ENCODE measurements around the gene GRK4.
A peak's percentile ranks its signal among the peaks of the same experiment; 100 is the strongest.

GRK4 gene

DNA sequence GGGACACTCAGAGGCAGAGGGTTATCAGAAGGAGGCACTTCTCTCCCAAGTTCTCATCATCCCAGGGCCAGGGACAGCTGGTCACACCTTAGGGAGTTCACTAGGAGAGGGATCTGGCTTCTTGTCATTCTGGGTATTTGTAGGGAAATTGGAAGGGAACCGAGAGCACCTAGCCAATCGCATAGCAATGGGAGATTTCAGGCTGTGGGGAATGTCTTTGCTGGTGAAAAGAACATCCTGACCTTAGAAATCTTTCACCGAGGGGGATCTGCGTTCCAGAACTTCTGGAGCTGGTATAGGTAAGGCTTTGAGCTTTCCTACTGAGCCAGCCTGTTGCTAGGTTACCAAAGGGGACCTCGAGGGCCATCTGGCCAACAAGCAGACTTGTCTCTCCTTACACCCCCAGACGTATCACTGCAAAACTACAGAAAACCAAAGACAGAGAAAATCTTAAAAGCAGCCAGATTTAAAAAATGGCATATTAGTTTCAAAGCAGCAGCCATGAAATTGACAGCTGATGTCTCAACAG is 104.2 kb downstream of the GRK4 start:
- no peak for DNase-seq (ENCODE audit: extremely low read depth in 1 of 2, low read depth in 1 of 2)

DNA sequence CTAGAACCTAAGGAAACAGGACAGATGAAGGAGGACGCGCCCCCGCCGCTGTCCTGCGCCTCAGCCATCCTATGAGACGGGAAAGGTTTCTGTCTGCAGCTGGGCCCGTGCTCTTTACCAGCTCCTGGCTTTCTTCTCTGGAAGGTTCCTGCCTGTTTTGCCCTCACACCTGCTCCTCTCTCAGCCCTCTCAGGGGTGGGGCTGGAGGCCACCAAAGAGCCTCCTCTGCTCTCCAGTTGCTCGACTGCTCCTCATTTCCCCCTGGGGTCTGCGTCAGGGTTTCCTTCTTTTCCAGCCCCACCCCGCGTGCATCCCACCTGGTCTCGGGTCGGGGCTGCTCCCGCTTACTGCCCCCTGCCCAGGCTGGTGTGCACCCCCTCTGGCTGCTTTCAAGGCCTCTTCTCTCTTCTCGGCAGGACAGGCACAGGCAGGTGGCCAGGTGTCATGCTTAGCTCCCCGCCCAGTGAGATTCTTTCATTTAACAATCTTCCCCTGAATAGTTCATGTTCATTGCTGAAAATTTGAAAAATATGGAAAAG is 106.4 kb downstream of the GRK4 start:
- no peak for DNase-seq (ENCODE audit: extremely low read depth in 1 of 2, low read depth in 1 of 2)

DNA sequence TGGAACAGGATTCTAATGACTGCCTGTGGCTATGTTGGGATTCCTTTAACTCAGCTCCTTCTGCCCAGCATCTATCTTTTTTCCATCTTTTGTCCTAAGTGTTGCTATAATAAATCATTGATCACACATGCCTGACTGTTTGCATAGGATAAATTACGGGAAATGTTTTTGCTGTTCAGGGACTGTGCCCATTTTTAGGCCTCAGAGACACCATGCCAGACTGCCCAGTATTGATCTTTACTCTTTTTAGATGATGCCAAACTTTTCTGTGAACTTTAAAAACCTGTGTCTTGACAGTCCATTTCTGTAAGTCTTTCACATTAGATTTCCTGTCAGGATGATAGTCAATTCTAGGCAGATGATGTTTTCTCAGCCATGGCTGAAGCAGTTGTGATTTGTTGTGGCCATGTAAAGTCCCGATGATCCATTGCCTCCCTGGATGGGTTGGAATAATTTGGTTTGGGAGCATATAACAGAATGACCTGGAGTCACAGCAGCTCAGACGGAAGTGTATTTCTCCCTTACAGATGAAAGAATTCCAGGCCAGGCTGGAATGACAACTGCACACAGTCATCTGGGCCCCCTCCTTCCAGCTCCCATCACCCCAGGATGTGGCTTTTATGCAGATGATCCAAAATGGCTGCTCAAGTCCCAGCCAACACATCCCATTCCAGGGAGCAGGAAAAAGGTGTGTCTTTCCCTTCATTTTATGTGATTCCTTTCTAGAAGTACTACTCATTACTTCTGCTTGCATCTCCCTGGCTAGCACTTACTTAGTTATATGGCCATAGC is 107.5 kb downstream of the GRK4 start:
- no peak for DNase-seq (ENCODE audit: extremely low read depth in 1 of 2, low read depth in 1 of 2)

DNA sequence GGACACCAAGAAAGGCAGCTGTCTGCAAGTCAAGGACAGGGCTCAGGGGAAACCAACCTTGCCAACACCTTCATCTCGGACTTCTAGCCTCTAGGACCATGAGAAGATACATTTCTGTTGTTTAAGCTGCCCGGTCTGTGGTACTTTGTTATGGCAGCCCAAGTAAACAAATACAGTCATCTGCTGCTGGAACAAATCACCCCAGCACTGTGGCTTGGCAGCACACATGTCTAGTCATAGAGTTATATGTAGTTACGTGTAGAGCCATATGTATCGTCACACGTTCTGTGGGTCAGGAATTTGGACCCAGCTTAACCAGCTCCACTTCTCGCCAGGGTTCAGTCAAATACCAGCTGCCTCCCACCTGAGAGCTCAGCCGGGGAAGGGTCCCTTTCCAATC is 108.4 kb downstream of the GRK4 start:
- DNase-seq (ENCODE audit: extremely low read depth in 1 of 2, low read depth in 1 of 2): no peak

DNA sequence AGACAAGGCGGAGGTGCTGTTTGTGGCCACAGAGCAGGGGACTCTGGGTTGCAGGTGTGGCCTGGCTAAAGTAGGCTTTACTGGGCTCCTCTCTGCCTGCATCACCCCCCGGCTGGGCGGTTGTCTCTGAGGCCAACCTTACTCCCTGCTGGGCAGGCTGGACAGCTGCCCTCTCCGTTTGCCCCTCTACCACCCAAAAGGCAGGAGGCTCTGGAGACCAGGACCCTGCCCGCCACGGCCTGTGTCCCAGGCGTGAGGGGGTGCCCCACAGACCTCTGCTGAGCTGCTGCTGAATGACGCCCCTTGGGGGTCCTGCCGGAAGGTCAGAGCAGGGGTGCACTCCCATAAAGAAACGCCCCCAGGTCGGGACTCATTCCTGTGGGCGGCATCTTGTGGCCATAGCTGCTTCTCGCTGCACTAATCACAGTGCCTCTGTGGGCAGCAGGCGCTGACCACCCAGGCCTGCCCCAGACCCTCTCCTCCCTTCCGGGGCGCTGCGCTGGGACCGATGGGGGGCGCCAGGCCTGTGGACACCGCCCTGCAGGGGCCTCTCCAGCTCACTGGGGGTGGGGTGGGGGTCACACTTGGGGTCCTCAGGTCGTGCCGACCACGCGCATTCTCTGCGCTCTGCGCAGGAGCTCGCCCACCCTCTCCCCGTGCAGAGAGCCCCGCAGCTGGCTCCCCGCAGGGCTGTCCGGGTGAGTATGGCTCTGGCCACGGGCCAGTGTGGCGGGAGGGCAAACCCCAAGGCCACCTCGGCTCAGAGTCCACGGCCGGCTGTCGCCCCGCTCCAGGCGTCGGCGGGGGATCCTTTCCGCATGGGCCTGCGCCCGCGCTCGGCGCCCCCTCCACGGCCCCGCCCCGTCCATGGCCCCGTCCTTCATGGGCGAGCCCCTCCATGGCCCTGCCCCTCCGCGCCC is 110.0 kb downstream of the GRK4 start:
- no peak for DNase-seq (ENCODE audit: extremely low read depth in 1 of 2, low read depth in 1 of 2)

DNA sequence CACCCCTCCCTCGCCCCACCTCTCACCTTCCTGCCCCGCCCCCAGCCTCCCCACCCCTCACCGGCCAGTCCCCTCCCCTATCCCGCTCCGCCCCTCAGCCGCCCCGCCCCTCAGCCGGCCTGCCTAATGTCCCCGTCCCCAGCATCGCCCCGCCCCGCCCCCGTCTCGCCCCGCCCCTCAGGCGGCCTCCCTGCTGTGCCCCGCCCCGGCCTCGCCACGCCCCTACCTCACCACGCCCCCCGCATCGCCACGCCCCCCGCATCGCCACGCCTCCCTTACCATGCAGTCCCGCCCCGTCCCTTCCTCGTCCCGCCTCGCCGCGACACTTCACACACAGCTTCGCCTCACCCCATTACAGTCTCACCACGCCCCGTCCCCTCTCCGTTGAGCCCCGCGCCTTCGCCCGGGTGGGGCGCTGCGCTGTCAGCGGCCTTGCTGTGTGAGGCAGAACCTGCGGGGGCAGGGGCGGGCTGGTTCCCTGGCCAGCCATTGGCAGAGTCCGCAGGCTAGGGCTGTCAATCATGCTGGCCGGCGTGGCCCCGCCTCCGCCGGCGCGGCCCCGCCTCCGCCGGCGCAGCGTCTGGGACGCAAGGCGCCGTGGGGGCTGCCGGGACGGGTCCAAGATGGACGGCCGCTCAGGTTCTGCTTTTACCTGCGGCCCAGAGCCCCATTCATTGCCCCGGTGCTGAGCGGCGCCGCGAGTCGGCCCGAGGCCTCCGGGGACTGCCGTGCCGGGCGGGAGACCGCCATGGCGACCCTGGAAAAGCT is 110.9 kb downstream of the GRK4 start, which contains the start of the genes HTT and HTT-AS:
TSS of gene HTT (plus strand) at position 604 of the 768 bp plus-strand sequence. CDS start at position 749, 145 bp downstream.
TSS of gene HTT-AS (minus strand) at position 461 of the 768 bp plus-strand sequence.
- DNase-seq (ENCODE audit: extremely low read depth in 1 of 2, low read depth in 1 of 2): peak; percentile 95 to 98

DNA sequence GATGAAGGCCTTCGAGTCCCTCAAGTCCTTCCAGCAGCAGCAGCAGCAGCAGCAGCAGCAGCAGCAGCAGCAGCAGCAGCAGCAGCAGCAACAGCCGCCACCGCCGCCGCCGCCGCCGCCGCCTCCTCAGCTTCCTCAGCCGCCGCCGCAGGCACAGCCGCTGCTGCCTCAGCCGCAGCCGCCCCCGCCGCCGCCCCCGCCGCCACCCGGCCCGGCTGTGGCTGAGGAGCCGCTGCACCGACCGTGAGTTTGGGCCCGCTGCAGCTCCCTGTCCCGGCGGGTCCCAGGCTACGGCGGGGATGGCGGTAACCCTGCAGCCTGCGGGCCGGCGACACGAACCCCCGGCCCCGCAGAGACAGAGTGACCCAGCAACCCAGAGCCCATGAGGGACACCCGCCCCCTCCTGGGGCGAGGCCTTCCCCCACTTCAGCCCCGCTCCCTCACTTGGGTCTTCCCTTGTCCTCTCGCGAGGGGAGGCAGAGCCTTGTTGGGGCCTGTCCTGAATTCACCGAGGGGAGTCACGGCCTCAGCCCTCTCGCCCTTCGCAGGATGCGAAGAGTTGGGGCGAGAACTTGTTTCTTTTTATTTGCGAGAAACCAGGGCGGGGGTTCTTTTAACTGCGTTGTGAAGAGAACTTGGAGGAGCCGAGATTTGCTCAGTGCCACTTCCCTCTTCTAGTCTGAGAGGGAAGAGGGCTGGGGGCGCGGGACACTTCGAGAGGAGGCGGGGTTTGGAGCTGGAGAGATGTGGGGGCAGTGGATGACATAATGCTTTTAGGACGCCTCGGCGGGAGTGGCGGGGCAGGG is 111.7 kb downstream of the GRK4 start:
- DNase-seq (ENCODE audit: extremely low read depth in 1 of 2, low read depth in 1 of 2): peak in 1 of 2 donors; percentile 5

DNA sequence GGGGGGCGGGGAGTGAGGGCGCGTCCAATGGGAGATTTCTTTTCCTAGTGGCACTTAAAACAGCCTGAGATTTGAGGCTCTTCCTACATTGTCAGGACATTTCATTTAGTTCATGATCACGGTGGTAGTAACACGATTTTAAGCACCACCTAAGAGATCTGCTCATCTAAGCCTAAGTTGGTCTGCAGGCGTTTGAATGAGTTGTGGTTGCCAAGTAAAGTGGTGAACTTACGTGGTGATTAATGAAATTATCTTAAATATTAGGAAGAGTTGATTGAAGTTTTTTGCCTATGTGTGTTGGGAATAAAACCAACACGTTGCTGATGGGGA is 112.2 kb downstream of the GRK4 start:
- DNase-seq (ENCODE audit: extremely low read depth in 1 of 2, low read depth in 1 of 2): no peak

DNA sequence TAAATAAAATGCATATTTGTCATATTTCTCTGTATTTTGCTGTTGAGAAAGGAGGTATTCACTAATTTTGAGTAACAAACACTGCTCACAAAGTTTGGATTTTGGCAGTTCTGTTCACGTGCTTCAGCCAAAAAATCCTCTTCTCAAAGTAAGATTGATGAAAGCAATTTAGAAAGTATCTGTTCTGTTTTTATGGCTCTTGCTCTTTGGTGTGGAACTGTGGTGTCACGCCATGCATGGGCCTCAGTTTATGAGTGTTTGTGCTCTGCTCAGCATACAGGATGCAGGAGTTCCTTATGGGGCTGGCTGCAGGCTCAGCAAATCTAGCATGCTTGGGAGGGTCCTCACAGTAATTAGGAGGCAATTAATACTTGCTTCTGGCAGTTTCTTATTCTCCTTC is 114.4 kb downstream of the GRK4 start:
- DNase-seq (ENCODE audit: extremely low read depth in 1 of 2, low read depth in 1 of 2): no peak

DNA sequence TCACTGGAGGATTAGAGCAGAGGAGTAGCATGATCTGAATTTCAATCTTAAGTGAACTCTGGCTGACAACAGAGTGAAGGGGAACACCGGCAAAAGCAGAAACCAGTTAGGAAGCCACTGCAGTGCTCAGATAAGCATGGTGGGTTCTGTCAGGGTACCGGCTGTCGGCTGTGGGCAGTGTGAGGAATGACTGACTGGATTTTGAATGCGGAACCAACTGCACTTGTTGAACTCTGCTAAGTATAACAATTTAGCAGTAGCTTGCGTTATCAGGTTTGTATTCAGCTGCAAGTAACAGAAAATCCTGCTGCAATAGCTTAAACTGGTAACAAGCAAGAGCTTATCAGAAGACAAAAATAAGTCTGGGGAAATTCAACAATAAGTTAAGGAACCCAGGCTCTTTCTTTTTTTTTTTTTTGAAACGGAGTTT is 116.3 kb downstream of the GRK4 start:
- DNase-seq (ENCODE audit: extremely low read depth in 1 of 2, low read depth in 1 of 2): no peak

DNA sequence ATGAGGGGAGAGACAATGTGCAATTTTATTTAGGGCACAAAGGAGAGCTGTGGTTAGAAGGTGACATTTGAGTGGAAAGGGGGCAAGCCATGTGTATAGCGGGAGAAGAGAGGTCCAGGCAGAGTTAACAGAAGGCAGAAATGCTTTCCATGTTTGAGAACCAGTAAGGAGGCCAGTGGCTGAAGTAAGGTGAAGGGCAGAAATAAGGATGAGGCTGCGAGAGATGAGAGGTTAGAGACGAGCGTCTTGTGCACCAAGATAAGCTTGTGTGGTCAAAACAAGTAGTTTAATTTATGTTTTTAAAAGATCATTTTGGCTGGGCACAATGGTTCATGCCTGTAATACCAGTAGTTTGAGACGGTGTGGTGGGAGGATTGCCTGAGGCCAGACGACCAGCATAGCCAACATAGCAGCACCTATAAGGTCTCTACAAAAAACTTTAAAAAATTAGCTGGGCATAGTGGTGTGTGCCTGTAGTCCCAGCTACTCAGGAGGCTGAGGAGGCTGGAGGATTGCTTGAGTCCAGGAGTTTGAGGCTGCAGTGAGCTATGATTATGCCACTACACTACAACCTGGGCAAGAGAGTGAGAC is 119.6 kb downstream of the GRK4 start:
- no peak for DNase-seq (ENCODE audit: extremely low read depth in 1 of 2, low read depth in 1 of 2)

DNA sequence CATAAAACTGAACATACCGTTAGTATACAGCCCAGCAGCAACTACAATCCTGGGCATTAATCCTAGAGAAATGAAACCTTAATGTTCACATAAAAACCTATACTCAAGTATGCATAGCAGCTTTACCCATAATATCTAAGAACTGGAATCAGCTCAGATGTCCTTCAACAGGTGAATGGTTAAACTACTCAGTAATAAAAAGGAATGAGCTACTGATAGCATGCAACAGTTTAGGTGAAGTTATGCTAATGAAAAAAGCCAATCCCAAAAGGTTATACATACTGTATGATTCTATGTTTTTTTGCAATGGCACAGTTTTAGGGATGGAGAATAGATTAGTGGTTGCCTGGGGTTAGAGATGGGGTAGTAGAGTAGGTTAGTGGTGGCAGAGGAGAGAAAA is 120.4 kb downstream of the GRK4 start:
- no peak for DNase-seq (ENCODE audit: extremely low read depth in 1 of 2, low read depth in 1 of 2)

DNA sequence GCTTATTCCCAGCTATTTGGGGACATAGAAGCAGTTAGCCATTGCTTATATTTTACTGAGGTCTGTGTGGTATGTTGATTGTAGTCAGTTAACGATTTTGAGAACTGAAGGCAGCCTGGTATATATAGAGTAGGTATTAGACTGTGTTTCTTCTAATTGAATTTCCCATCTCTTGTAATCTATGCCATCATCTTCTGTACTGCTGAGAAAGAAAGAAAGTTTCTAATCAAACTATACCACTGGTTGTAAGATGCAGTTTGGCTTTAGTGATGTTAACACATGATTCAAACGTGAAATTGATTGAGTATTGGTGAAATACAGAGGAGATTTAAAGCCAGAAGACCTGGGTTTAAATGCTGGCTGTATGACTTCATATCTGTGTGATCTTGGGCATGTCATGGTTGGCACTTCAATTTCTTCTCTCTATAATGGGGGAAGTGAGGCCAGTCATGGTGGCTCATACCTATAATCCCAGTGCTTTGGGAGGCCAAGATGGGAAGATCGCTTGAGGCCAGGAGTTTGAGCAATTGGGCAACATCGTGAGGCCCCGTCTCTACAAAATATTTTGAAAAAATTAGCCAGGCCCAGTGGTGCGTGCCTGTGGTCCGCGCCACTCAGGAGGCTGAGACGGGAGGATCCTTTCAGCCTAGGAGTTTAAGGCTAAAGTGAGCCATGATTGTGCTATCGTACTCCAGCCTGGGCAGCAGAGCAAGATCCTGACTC is 122.7 kb downstream of the GRK4 start:
- no peak for DNase-seq (ENCODE audit: extremely low read depth in 1 of 2, low read depth in 1 of 2)

DNA sequence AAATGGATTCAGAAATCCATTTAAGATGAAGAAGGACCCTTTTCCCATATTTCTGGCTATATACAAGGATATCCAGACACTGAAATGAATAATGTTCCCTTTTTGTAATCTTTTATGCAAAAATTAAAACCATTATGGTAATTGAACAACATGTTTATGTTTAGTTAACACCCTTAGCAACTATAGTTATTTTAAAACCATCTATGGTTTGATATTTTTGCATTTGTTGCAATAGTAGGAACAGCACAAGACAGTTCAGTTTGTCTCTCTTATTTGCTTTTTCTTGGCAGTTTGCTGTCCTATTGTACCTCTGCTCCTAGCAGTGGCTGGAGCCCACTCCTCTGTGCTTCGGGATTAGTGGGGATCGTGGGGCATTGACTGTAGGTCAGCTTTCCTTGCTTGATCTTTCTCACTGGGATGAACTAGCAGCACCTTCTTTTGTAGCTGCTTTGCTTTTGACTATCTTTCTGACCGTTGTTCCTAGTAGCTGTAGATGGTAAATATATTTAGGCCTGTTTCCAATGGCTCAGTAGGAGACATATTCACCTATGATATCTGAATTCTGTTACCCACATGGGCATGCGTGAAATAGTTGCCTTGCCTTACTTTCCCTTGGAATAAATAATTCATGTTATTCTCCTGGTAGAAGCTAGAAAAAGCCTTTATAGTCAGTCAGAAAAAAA is 123.9 kb downstream of the GRK4 start:
- DNase-seq (ENCODE audit: extremely low read depth in 1 of 2, low read depth in 1 of 2): no peak

All from activated CD8-positive, alpha-beta memory T cell treated with anti-CD3 and anti-CD28 coated beads for 1 hour (primary cell).